SKM-1 (cell line): ENCODE data around the gene AIDA.
"Not testable (repeated sequence)": the region's sequence is repeated elsewhere in the genome, so short reads cannot be mapped to it uniquely, and the experiment has no call there.

Source experiments
- DNase-seq: peaks from one replicate; lab custom pipeline; 2025; ENCODE audit not compliant: unreplicated experiment; lab: John Stamatoyannopoulos, UW

AIDA gene

DNA sequence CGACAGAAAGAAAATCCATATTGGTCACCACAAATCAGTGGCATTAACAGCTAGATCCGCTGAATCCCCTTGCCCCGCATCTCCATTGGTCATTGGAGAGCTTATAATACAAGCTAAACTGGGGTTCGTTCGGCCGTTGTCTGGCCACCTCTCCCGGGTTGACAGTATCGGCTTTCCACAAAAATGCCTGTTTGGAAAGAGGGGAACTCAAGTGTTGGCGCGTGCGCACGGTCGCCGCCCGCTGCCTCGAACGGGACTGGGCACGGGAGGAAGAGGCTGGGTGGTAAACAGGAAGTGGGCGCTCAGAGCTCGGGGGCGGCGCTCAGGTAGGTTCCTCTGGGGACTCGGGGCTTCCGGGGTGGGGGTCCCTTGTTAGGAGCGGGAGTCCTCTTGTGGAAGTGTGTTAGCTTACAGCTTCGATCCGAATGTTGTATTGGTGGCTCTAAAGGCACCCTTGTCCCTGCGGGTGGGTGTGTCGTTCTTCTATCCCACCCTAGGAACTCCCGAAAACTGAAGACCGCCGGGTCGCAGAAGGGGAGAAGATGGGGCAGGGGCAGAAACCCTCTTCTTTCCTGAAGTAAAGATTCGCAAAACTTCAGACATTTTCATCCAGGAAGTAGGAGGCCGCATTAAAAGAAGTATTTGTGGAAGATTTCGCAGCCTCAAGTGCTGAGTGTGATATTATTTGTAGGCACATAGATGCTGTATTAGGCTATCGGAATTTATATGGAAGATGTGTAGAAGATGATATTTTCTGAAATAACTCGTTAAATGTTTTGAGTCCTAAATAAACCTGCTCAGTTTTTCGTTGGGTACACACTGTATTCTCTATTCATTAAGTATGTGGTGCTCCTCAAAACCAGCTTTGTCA is 1.0 kb upstream of the AIDA start:
- DNase-seq = peak; percentile 98

DNA sequence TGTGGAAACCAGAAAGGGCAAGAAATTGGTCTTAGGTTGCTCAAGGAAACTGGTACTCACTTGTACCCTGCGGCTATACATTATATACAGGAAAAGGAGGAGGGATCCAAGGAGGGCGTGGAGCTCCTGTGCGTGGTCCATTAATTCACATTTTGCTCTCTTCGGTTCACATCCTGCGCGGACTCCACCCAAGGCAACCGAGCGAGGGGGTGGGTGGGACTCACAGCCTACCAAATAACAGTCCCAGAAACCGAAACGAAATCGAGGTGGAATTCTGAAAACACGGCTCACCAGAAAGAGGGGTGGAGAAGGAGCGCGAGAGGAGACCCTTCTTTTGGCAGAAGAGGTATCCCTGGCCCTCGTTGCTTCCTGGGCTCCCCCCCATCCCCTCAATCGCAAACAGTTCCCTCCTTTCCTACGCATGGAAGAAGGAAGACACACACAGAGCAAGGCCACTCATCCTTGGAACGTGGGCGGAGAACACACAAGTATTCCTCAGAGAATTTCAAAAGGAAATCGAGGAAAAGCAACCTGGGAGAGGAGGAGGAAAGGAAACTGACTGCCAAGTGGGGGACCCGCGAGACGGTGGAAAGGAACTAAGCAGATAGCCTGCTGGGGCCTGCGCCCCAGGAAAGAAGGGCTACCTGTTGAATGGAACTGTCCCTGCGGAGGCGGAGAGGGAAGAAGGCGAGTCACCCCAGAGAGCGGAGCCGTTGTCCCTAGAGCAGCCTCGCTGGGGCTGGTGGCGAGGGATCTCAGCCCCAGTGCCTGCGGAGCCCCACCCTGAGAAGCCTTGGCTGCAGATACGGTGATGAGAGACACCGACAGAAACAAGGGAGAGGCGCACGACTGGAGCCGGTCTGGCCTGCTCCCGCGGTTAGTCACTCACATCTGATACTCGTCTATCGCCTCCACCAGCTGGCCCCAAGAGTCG is 705 bp downstream of the AIDA start:
- peak; percentile 67 for DNase-seq

DNA sequence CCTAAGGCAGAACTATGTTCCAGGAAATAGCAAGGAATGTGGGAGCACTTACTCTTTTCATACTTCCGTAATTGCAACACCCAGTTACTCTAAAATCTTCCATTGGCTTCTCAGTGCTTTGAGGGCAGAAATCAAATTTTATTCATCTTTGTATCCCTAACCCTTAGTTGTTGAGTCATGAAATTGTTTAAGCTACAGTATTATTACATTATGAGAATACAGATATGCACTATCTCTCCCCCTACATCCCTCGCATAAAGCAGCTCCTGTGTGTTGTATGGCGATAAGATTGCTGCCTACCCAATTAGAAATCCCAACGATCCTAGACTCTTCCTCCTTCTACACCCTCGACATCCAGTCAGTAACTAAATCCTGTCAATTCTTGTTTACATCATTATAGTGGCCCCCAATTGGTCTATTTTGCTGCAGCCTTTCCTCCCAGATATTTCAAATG is 2.6 kb downstream of the AIDA start:
- no peak for DNase-seq

DNA sequence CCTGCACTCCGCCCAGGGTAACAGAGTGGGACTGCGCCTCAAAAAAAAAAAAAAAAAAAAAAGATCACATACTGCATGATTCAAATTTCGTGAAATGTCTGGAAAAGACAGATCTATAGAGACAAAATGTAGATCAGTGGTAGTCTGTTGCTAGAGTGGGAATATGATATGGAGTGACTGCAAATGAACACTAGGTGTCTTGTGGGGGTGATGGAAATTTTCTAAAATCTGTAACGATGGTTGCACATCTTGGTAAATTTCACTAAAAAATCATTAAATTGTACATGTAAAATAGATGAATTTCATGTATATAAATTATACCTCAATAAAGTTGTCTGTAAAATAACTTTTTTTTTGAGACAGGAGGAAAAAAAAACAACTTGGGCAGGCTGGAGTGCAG is 5.5 kb downstream of the AIDA start:
- DNase-seq = no peak

DNA sequence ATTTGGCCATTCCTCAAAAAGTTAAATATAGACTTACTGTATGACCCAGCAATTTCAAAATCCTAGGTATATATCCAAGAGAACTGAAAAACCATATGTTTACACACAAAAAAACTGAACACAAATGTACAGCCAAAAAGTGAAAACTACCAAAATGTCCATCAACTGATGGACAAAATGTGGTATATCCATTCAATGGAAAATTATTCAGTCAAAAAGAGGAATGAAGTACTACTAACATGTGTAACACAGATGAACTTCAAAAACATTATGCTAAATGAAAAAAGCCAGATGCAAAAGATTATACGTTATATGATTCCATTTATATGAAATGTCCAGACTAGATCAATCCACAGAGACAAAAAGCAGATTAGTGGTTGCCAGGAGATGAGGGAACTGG is 8.0 kb downstream of the AIDA start:
- DNase-seq = no peak

DNA sequence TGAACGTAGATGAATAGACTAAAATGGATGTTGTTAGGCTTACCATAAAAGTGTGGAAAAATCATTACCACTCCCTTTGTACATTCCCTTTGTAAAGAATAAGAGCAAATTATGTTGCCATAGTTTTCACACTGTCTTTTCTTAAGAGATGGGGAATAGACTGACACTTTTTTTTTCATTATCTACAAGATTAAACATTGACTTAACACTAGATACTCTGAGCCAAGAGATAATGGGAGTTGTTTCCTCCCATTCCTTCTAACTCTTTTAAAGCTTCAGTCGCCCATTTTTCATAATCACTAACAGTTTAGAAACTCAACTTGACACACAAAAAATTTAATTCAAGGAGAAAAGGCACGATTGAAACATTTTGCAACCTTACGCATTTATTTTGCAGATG is 10.1 kb downstream of the AIDA start:
- DNase-seq = no peak

DNA sequence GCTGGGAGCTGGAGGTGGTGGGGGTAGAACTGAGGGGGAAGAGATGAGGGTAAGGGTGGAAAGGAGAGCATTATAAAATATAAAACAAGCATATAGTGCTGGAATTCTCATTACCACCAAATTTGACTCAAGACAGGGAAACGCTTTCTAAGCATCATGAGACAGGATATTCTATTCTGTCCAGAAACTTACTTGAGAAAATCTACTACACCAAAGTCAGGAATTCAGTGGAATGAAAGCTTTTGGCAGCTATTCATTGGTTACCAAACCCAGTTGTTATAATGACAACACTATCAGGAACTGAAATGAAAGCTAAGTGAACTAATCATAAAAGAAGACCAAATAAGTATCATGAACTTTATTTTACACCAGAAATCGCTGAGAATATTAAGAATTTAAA is 14.5 kb downstream of the AIDA start:
- no peak for DNase-seq

DNA sequence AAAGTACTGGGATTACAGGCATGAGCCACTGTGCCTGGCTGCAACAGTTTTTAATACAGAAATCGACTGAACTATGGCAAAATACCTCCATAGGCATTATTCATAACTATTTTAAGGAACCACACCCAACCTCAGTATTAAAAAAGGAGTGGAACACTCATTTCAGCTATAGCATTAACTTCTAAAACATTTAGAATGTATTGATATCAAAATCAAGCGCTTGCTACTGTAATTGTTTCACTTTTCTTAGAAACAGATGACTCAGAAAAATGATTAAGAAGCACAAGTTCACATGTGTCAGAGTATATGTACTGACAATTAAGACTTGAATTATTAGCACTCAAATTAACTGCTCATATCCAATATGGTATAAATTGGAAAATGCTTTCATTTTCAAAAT is 15.1 kb downstream of the AIDA start:
- DNase-seq = no peak

DNA sequence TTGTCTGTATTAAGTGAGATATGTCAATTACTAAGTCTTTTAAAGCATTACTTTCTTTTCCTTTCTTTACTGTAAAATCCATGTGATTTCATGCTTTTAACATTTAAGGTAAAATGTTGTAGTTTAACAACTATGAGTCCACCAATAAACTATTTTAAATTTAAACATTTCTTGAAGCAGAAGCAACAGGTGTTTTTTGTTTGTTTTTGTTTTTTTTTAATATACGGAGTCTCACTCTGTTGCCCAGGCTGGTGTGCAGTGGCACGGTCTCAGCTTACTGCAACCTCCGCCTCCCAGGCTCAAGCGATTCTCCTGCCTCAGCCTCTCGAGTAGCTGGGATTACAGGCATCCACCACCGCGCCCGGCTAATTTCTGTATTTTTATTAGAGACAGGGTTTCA is 15.6 kb downstream of the AIDA start:
- no peak for DNase-seq

DNA sequence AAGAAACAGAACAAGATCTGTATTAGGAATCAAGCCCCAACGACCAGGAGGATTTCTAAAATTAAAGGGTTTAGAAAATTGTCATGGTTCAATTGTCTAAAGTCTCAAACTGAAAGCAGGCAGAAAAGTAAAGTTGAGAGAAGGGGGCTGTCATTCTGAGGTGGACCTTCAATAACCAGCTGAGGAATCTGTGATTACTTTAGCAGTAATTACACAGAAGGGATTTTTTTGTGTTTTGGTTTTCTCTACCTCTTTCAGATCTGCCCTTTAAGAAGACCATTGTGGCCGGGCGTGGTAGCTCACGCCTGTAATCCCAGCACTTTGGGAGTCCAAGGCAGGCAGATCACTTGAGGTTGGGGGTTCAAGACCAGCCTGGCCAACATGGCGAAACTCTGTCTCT is 17.4 kb downstream of the AIDA start:
- no peak for DNase-seq

DNA sequence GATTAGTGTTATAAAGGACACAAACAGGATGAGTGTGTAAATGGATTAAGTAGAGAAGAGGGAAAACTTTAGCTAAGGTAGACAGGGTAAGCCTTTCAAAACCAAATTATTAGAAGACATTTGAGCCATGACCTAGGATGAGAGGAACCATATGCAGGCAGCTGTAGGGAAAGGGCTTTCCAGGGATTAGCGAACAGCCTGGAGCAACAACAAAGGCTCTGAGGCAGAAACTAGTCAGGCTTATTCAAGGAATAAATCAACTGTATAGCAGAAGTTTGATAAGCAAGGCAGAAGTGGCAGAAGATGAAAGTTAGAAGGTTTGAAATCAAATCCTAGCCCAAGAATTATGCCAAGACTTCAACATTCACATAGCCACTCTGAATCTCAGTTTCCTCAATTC is 21.3 kb downstream of the AIDA start:
- DNase-seq = no peak

DNA sequence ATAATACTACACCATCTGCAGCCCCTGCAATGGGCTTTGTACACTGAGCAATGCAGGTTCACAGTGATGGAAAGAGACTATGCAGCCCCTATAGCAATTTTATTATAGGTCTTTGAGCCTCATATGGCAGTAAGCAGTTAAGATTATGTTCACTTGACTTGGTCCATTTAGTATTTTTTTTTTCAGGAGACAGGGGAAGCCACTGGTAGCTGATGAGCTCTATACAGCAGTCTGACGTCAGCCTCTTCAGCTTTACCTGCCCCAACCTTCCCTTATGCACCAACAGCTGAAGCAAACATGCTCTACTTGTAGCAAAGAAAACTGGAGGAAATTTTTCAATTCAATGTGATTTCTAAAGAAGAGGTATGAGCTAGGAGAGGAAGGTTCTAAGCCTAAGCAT is 32.2 kb downstream of the AIDA start:
- DNase-seq = no peak

DNA sequence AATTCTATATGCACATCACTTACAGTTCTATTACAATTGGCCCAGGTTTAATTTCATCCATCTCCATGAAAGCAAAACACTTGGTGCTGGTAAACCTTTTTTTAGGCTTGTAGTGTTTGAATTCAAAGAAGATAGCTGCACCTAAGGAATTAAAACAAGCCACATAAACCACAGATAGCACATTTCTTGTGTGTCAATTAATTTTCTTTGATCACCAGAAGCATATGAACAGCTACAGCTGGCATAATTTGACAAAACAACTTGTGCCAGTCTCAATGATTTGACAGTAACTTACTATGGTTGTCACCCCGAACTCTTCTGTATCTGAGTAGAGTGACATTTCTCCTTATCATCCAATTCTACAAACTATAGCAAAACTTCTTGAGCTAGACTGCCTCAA is 42.2 kb downstream of the AIDA start:
- no peak for DNase-seq

DNA sequence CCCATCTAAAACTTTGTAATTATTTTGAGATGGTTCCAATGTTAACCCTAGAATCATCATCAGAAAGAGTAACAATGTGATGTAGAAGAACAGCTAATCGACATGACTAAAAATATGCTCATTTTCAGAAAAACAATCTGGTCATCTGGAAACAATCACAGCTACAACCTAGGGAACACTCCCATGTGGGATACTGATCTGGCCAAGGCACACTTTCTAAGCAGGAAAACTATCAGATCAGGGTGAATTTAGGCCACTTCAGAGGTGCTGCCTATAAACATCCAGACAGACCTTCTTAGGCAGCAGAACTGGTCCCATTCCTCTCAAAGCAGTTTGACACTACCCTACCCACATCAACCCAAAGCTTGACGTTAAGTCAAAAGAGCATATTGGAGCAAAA is 43.2 kb downstream of the AIDA start:
- DNase-seq = not testable (repeated sequence)

DNA sequence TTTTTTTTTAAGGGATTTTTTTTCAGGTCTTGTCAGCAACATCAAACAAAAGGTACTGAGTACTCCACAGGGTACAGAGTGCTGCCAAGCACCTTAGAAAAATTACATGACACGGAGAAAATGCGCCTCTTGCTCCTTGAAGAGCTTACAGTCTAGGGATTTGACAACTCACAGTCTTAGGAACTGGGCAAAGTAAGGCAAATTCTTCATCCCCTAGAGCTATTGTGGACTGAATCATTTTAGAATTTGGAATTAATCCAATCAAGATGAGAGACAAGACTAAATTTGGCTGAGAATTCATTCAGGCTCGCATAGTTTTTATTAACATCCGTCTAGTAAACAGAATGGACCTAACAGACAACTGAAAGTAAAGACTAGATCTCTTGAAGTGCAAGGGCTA is 44.1 kb downstream of the AIDA start:
- DNase-seq = not testable (repeated sequence)

DNA sequence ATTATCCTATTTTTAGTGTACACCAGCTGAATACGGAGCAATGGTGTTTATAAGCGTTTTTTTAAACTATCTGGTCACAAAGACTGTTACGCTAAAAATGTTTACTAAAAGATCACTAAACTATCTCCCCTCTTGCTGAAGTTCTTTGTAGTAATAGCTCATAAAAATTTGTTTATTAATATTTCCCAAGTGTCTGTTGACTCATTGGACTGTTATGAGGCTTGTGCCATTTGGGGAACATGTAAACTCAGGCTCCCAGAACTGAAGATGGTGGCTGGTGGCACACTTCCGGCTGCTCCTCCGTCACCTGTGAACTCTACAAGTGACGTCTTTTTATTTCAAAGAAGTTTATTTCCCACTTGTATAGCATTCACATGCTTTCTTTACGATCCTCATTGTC is 46.3 kb downstream of the AIDA start:
- no peak for DNase-seq

DNA sequence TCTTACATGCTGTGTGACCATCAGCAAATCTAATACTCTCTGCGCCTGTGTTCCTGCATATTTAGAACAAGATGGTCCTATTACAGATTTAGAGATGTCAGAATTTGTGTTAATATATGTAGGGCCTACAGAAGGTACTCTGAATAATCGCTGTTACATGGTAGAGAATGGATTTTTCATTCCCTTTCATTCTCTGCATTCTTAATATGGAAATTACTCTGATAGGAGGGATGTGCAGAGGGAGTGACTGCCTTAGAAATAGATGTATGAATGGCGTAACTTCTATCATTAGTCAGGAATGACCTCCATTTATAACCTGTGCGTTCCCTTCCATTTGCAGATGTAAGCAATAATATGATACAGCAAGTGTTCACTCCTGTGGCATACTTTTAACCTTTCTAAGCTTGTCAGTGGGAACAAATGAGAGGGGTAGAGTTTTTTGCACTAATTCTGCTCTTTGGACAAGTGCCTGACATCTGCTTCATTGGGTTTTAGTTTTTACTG is 48.8 kb downstream of the AIDA start:
- no peak for DNase-seq

DNA sequence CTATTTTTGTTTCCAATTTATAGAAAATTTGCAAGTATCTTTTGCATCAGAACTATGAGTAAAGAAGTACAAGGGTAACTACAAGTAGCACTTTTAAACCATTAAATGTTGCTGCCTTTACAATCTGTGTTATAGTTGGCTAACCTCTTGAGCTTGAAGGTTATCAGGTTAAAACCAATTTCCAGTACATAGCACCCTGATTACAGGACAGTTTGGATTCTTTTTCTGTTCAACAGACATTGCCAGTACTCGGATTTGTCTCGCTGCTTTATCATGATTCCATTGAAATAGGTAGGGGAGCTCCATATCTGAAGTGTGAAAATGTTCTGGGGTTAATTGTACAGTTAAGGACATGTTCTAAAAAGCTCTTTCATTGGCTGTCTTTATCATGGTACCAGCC is 54.4 kb downstream of the AIDA start:
- no peak for DNase-seq

DNA sequence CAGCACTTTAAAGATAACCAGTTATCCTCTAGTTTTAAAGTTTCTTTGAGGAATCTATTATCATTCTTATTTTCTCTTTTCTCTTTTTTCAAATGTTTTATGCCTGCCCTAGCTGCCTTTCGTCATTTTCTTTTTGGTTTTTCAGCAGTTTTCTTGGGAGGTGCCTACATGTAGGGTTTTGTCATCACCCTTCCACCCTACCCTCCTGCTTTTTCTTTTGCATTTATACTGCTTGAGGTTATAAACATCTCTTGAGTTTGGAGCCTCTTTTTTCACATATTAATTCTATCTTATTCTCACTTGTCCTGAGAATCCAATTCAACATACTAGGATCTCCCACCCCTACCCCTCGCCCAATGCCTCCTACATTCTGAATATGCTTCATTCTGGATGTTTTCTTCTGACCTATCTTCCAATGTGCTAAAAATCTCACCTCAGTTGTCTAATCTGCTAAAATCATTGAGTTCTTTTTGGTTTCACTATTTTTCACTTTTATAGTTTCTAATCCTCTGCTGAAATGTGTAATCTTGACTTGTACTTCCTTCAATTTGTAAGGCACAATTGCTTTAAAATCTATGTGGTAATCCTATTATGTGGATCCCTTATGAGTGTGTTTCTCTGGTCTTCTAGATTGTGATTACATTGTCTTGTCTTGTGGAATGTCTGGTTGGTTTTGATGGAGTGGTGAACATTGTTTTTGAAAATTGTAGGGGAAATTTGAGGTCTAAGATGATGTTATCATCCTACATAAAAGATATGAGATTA is 55.7 kb downstream of the AIDA start:
- no peak for DNase-seq

DNA sequence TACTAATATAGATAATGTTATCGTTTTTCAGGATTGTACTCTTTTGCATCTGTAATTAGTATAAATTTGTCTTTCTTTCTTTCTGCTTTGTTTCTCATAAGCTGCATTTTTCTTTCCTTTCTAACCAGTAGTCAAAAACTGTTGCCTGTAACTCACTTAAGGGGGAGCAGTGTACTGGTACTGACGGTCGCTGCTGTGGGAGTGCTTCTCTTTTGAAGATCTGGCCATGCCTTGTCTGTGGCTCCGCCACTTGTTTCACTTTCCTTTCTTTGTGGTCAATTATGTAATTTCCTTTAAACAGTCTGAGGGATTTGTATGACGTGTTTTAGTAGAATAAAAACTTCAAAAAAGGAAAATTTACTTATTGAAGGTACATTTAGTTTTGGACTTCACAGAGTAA is 57.4 kb downstream of the AIDA start:
- peak; percentile 98 for DNase-seq

DNA sequence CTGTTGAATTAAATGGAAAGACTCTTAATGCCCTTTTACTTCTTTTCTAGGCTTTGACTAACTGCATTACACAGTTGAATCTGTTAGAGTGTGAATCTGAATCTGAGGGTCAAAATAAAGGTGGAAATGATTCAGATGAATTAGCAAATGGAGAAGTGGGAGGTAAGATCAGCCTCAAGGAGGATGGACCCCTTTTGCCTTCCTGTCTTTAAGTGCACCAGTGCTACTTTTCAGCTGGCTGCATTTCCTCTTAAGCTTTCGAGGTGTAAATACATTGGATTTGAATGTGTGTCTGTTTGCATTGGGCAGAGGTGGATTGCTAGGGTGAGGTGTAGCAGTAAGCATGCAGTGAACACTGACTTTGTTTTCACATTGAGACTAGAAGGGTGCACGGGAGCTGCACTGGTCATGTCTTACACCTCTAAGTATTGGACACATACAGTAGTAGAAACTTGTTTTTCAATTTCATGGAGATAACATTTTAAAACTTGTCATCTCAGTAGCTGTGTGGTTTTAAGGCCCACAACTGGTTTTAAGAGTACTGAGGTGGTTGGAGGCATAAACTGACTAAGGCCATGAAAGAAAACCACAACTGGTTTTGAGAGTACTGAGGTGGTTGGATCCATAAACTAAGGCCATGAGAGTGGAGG is 59.0 kb downstream of the AIDA start:
- DNase-seq = no peak
